Mesendoderm (in vitro differentiated cells): ENCODE measurements around the gene CDH10.

Source experiments
- DNase-seq: peaks from one replicate; pipeline ENCODE4 v3.0.0; 2013
- H2AK5ac ChIP-seq: 2 replicates; pipeline ENCODE4 v1.6.1; 2013; ENCODE audit warnings: low read length, inconsistent platforms
- H2BK120ac ChIP-seq: 2 replicates; pipeline ENCODE4 v1.6.1; 2013; ENCODE audit warnings: low read depth, mild to moderate bottlenecking, low read length, moderate library complexity, mixed read lengths
- H2BK15ac ChIP-seq: replicated peaks from 2 replicates; pipeline ENCODE4 v1.6.1; 2013; ENCODE audit warnings: low read depth, mild to moderate bottlenecking, moderate library complexity
- H2BK5ac ChIP-seq: 2 replicates; pipeline ENCODE4 v1.6.1; 2013; ENCODE audit warnings: low read length, inconsistent platforms
- H3K18ac ChIP-seq: 2 replicates; pipeline ENCODE4 v1.6.1; 2013; ENCODE audit warnings: mild to moderate bottlenecking, low read length, mixed read lengths
- H3K23ac ChIP-seq: one replicate; pipeline ENCODE4 v1.6.1; 2013; ENCODE audit warnings: low read length
- H3K27ac ChIP-seq: 2 replicates; pipeline ENCODE4 v1.5.1; 2013; ENCODE audit warnings: low read depth, mild to moderate bottlenecking, inconsistent platforms, low read length, moderate library complexity
- H3K27me3 ChIP-seq: 2 replicates; pipeline ENCODE4 v1.6.1; 2013; ENCODE audit warnings: low read length, control low read depth, mild to moderate bottlenecking, inconsistent platforms; ENCODE audit not compliant: insufficient read depth, poor library complexity
- H3K36me3 ChIP-seq: 2 replicates; pipeline ENCODE4 v1.6.1; 2013; ENCODE audit warnings: low read length, inconsistent platforms; ENCODE audit not compliant: control insufficient read depth, insufficient read depth
- H3K4ac ChIP-seq: one replicate; pipeline ENCODE4 v1.6.1; 2013; ENCODE audit warnings: low read depth, mild to moderate bottlenecking, low read length, moderate library complexity
- H3K4me1 ChIP-seq: 2 replicates; pipeline ENCODE4 v1.6.1; 2013; ENCODE audit warnings: low read depth, low read length, inconsistent platforms; ENCODE audit not compliant: control insufficient read depth
- H3K4me2 ChIP-seq: 2 replicates; pipeline ENCODE4 v1.6.1; 2013; ENCODE audit warnings: low read length
- H3K4me3 ChIP-seq: 2 replicates; pipeline ENCODE4 v1.5.1; 2013; ENCODE audit warnings: mild to moderate bottlenecking, low read length
- H3K56ac ChIP-seq: one replicate; pipeline ENCODE4 v1.6.1; 2013; ENCODE audit warnings: low read length
- H3K79me1 ChIP-seq: 2 replicates; pipeline ENCODE4 v1.6.1; 2013; ENCODE audit warnings: low read length, inconsistent platforms
- H3K79me2 ChIP-seq: 2 replicates; pipeline ENCODE4 v1.6.1; 2013; ENCODE audit warnings: mild to moderate bottlenecking, low read length; ENCODE audit not compliant: control insufficient read depth, insufficient read depth
- H3K9ac ChIP-seq: 2 replicates; pipeline ENCODE4 v1.6.1; 2013; ENCODE audit warnings: low read length, inconsistent platforms
- H4K5ac ChIP-seq: one replicate; pipeline ENCODE4 v1.6.1; 2013; ENCODE audit warnings: low read length
- H4K8ac ChIP-seq: one replicate; pipeline ENCODE4 v1.6.1; 2013; ENCODE audit warnings: low read depth, mild to moderate bottlenecking, control low read depth, low read length, moderate library complexity
- WGBS: extraction: QIAGEN DNeasy Blood & Tissue Kit; methylation state at CpG from one replicate; pipeline ENCODE4 v1.1.7; 2013; ENCODE audit warnings: low lambda C conversion rate, missing lambda C conversion rate; ENCODE audit not compliant: insufficient coverage; ENCODE audit errors: extremely low coverage; 5-methylcytosine and 5-hydroxymethylcytosine counted together

CDH10 gene

GRCh38 chr5:24633715-24634325, 11.0 kb downstream of the CDH10 start:
- Histone ChIP-seq H4K8ac (no peak overlapping the region), H3K27ac (no peak overlapping the region), H3K4me1 (no peaks in the 10 kb centered on the region), H2AK5ac (no peak overlapping the region), H3K79me1 (no peaks in the 10 kb centered on the region), H2BK120ac (no peak overlapping the region), H2BK15ac (no peak overlapping the region), H3K23ac (no peak overlapping the region), H3K36me3 (no peaks in the 10 kb centered on the region), H3K27me3 (no peaks in the 10 kb centered on the region), H3K4me2 (no peak overlapping the region), H3K4me3 (no peak overlapping the region), H3K9ac (no peak overlapping the region), H3K79me2 (no peaks in the 10 kb centered on the region), H3K18ac (no peak overlapping the region), H3K56ac (no peak overlapping the region), H4K5ac (no peak overlapping the region), H2BK5ac (no peak overlapping the region), H3K4ac (no peak overlapping the region)
- peak; percentile 25 for DNase-seq
- no CpG with 5 or more reads among the region's 4 CpGs for WGBS

- Histone ChIP-seq H3K4me3 (no peak overlapping the region), H2BK5ac (no peak overlapping the region), H3K9ac (no peak overlapping the region), H4K8ac (no peak overlapping the region), H2AK5ac (no peak overlapping the region), H3K27me3 (no peaks in the 10 kb centered on the region), H3K4ac (no peak overlapping the region), H3K4me1 (no peaks in the 10 kb centered on the region), H3K56ac (no peak overlapping the region), H3K18ac (no peak overlapping the region), H3K4me2 (no peak overlapping the region), H3K79me1 (no peaks in the 10 kb centered on the region), H3K79me2 (no peaks in the 10 kb centered on the region), H2BK15ac (no peak overlapping the region), H3K27ac (no peak overlapping the region), H2BK120ac (no peak overlapping the region), H4K5ac (no peak overlapping the region), H3K23ac (no peak overlapping the region), H3K36me3 (no peaks in the 10 kb centered on the region)
- DNase-seq = no peak
Observed at GRCh38 chr5:24632353-24632752, 12.4 kb downstream of the CDH10 start.

- Histone ChIP-seq H2BK15ac (no peak overlapping the region), H4K5ac (no peak overlapping the region), H3K27me3 (no peaks in the 10 kb centered on the region), H3K4me1 (no peaks in the 10 kb centered on the region), H3K36me3 (no peaks in the 10 kb centered on the region), H3K79me2 (no peaks in the 10 kb centered on the region), H3K56ac (no peak overlapping the region), H2BK120ac (no peak overlapping the region), H2AK5ac (no peak overlapping the region), H3K4me2 (no peak overlapping the region), H3K23ac (no peak overlapping the region), H3K4ac (no peak overlapping the region), H2BK5ac (no peak overlapping the region), H3K9ac (no peak overlapping the region), H3K18ac (no peak overlapping the region), H4K8ac (no peak overlapping the region), H3K27ac (no peak overlapping the region), H3K79me1 (no peaks in the 10 kb centered on the region), H3K4me3 (no peak overlapping the region)
- DNase-seq = no peak
Observed at GRCh38 chr5:24630918-24631317, 13.9 kb downstream of the CDH10 start.

DNA sequence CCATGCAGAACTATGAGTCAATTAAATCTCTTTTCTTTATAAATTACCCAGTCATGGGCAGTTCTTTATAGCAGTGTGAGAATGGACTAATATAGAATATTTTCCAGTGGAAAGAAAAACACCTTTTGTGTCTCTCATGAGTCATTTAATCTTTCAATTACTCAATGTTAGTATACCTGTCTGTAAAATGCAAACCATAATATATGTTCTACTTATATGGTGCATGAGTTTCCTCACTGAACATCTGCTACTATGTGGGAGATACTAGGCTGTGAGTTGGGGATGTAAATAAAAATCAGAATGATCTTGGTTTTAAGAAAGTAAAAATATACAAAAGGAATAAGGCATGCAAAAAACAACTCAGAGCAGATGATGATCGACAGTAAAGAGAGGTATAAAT, 15.0 kb downstream of the CDH10 start:
- H2BK120ac ChIP-seq = no peak overlapping the region
- H3K18ac ChIP-seq = no peak overlapping the region
- no peaks in the 10 kb centered on the region for H3K27me3 ChIP-seq
- WGBS = no CpG with 5 or more reads among the region's 1 CpG
- H3K4ac ChIP-seq = no peak overlapping the region
- H2BK5ac ChIP-seq = no peak overlapping the region
- no peak overlapping the region for H4K5ac ChIP-seq
- no peak overlapping the region for H2AK5ac ChIP-seq
- H3K36me3 ChIP-seq = no peaks in the 10 kb centered on the region
- no peaks in the 10 kb centered on the region for H3K79me2 ChIP-seq
- no peak overlapping the region for H3K27ac ChIP-seq
- no peak overlapping the region for H3K4me2 ChIP-seq
- no peak overlapping the region for H4K8ac ChIP-seq
- no peak overlapping the region for H3K56ac ChIP-seq
- H3K4me1 ChIP-seq = no peaks in the 10 kb centered on the region
- no peak overlapping the region for H3K9ac ChIP-seq
- no peak overlapping the region for H3K23ac ChIP-seq
- H2BK15ac ChIP-seq = no peak overlapping the region
- no peak overlapping the region for H3K4me3 ChIP-seq
- no peak for DNase-seq
- no peaks in the 10 kb centered on the region for H3K79me1 ChIP-seq

GRCh38 chr5:24624872-24625271, 19.9 kb downstream of the CDH10 start:
- no peaks in the 10 kb centered on the region for H3K27me3 ChIP-seq
- H3K79me1 ChIP-seq = no peaks in the 10 kb centered on the region
- no peak overlapping the region for H2BK120ac ChIP-seq
- no peak overlapping the region for H3K4me2 ChIP-seq
- no peak overlapping the region for H4K5ac ChIP-seq
- H3K4me3 ChIP-seq = no peak overlapping the region
- no peak overlapping the region for H3K4ac ChIP-seq
- H3K79me2 ChIP-seq = no peaks in the 10 kb centered on the region
- no peak overlapping the region for H3K27ac ChIP-seq
- H3K9ac ChIP-seq = no peak overlapping the region
- H4K8ac ChIP-seq = no peak overlapping the region
- H3K36me3 ChIP-seq = no peaks in the 10 kb centered on the region
- H2BK15ac ChIP-seq = no peak overlapping the region
- no peak overlapping the region for H3K23ac ChIP-seq
- no peaks in the 10 kb centered on the region for H3K4me1 ChIP-seq
- no peak for DNase-seq
- H2AK5ac ChIP-seq = no peak overlapping the region
- no peak overlapping the region for H3K18ac ChIP-seq
- H3K56ac ChIP-seq = no peak overlapping the region
- H2BK5ac ChIP-seq = no peak overlapping the region

DNA sequence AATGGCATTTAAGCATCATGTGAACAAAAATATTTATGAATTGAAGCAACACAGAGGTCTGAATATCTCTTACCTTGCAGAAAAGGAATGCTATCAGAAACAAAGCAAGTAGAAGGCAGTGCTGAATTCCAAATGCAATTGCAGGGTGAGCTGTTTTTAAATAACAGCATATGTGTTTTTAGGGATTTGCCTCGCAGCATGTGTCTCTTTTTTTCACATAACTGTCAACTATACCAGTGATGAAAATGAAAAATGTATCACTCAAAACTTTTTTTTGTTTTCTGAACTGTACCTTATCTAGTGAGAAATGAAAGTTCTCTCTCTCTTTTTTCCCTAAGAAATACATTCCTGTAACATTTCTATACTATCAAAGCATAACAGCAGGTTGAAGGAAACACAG, 21.2 kb downstream of the CDH10 start:
- Histone ChIP-seq H2BK5ac (no peak overlapping the region), H2BK15ac (no peak overlapping the region), H3K79me2 (no peaks in the 10 kb centered on the region), H3K36me3 (no peaks in the 10 kb centered on the region), H2AK5ac (no peak overlapping the region), H4K5ac (no peak overlapping the region), H3K56ac (no peak overlapping the region), H3K4me2 (no peak overlapping the region), H3K27ac (no peak overlapping the region), H3K4me1 (no peaks in the 10 kb centered on the region), H3K18ac (no peak overlapping the region), H3K27me3 (no peaks in the 10 kb centered on the region), H3K4me3 (no peak overlapping the region), H2BK120ac (no peak overlapping the region), H3K79me1 (no peaks in the 10 kb centered on the region), H3K9ac (no peak overlapping the region), H4K8ac (no peak overlapping the region), H3K23ac (no peak overlapping the region), H3K4ac (no peak overlapping the region)
- DNase-seq = no peak
- no CpG with 5 or more reads among the region's 1 CpG for WGBS
